ENCODE measurements around the gene RAB11A. TPM values are rescaled to one million over a fixed set of nuclear protein-coding genes. Genes with fewer than 3 reads are reported as not detected.

Gene RAB11A
- total RNA-seq, 1 donor from 2014 or later, result 153 TPM

GRCh38 chr15:65931221-65931620 is 61.9 kb downstream of the RAB11A start:
- DNase-seq (ENCODE audit: low spot score), result no peak
- no peaks in the 10 kb centered on the region for H3K27me3 Mint-ChIP-seq (ENCODE audit: low read depth)
- no peak overlapping the region for H3K4me3 Mint-ChIP-seq (ENCODE audit: unreplicated experiment)
- no peak overlapping the region for H3K27ac Mint-ChIP-seq (ENCODE audit: unreplicated experiment)
- H3K36me3 Mint-ChIP-seq (ENCODE audit: low read depth), result no peaks in the 10 kb centered on the region
- TF ChIP-seq CTCF (IDR thresholded peaks at IDR 0.05), result no peak
- H3K4me1 Mint-ChIP-seq (ENCODE audit: low read depth), result no peaks in the 10 kb centered on the region
- no peaks in the 10 kb centered on the region for H3K9me3 Mint-ChIP-seq (ENCODE audit: low read depth)

- DNase-seq (ENCODE audit: low spot score), result no peak
- Mint-ChIP-seq H3K27me3 (ENCODE audit: low read depth) (no peaks in the 10 kb centered on the region), H3K9me3 (ENCODE audit: low read depth) (no peaks in the 10 kb centered on the region), H3K36me3 (ENCODE audit: low read depth) (no peaks in the 10 kb centered on the region), H3K4me3 (ENCODE audit: unreplicated experiment) (no peak overlapping the region), H3K4me1 (ENCODE audit: low read depth) (peaks cover 12% of the 10 kb centered on the region), H3K27ac (ENCODE audit: unreplicated experiment) (no peak overlapping the region)
- TF ChIP-seq CTCF (IDR thresholded peaks at IDR 0.05), result no peak
These were observed 66.1 kb downstream of the RAB11A start for GRCh38 chr15:65935391-65935790.

- H3K4me1 Mint-ChIP-seq (ENCODE audit: low read depth), result peaks cover 19% of the 10 kb centered on the region
- H3K4me3 Mint-ChIP-seq (ENCODE audit: unreplicated experiment), result no peak overlapping the region
- no peak for DNase-seq (ENCODE audit: low spot score)
- no peak overlapping the region for H3K27ac Mint-ChIP-seq (ENCODE audit: unreplicated experiment)
- H3K36me3 Mint-ChIP-seq (ENCODE audit: low read depth), result no peaks in the 10 kb centered on the region
- no peaks in the 10 kb centered on the region for H3K27me3 Mint-ChIP-seq (ENCODE audit: low read depth)
- no peaks in the 10 kb centered on the region for H3K9me3 Mint-ChIP-seq (ENCODE audit: low read depth)
- no peak for TF ChIP-seq CTCF (IDR thresholded peaks at IDR 0.05)
These were observed 67.0 kb downstream of the RAB11A start for GRCh38 chr15:65936282-65936681.

GRCh38 chr15:65937054-65937453 is 67.8 kb downstream of the RAB11A start:
- Mint-ChIP-seq H3K27me3 (ENCODE audit: low read depth) (no peaks in the 10 kb centered on the region), H3K27ac (ENCODE audit: unreplicated experiment) (no peak overlapping the region), H3K4me1 (ENCODE audit: low read depth) (peaks cover 22% of the 10 kb centered on the region), H3K9me3 (ENCODE audit: low read depth) (no peaks in the 10 kb centered on the region), H3K4me3 (ENCODE audit: unreplicated experiment) (no peak overlapping the region), H3K36me3 (ENCODE audit: low read depth) (no peaks in the 10 kb centered on the region)
- DNase-seq (ENCODE audit: low spot score), result no peak
- no peak for TF ChIP-seq CTCF (IDR thresholded peaks at IDR 0.05)

GRCh38 chr15:65937476-65937875 is 68.2 kb downstream of the RAB11A start:
- no peaks in the 10 kb centered on the region for H3K27me3 Mint-ChIP-seq (ENCODE audit: low read depth)
- no peak for TF ChIP-seq CTCF (IDR thresholded peaks at IDR 0.05)

More at GRCh38 chr15:65937476-65937875, 68.2 kb downstream of the RAB11A start:
- no peak overlapping the region for H3K4me3 Mint-ChIP-seq (ENCODE audit: unreplicated experiment)
- no peak for DNase-seq (ENCODE audit: low spot score)
- H3K36me3 Mint-ChIP-seq (ENCODE audit: low read depth), result no peaks in the 10 kb centered on the region
- no peak overlapping the region for H3K27ac Mint-ChIP-seq (ENCODE audit: unreplicated experiment)
- H3K4me1 Mint-ChIP-seq (ENCODE audit: low read depth), result peaks cover 22% of the 10 kb centered on the region
- no peaks in the 10 kb centered on the region for H3K9me3 Mint-ChIP-seq (ENCODE audit: low read depth)

All from chondrocyte (in vitro differentiated cells).